Measurements from ENCODE around the gene SYCP1. TPM values are rescaled to one million over a fixed set of nuclear protein-coding genes. Genes with fewer than 3 reads are reported as not detected.
"Not testable (repeated sequence)": the region's sequence is repeated elsewhere in the genome, so short reads cannot be mapped to it uniquely, and the experiment has no call there.

SYCP1 gene, protein sequence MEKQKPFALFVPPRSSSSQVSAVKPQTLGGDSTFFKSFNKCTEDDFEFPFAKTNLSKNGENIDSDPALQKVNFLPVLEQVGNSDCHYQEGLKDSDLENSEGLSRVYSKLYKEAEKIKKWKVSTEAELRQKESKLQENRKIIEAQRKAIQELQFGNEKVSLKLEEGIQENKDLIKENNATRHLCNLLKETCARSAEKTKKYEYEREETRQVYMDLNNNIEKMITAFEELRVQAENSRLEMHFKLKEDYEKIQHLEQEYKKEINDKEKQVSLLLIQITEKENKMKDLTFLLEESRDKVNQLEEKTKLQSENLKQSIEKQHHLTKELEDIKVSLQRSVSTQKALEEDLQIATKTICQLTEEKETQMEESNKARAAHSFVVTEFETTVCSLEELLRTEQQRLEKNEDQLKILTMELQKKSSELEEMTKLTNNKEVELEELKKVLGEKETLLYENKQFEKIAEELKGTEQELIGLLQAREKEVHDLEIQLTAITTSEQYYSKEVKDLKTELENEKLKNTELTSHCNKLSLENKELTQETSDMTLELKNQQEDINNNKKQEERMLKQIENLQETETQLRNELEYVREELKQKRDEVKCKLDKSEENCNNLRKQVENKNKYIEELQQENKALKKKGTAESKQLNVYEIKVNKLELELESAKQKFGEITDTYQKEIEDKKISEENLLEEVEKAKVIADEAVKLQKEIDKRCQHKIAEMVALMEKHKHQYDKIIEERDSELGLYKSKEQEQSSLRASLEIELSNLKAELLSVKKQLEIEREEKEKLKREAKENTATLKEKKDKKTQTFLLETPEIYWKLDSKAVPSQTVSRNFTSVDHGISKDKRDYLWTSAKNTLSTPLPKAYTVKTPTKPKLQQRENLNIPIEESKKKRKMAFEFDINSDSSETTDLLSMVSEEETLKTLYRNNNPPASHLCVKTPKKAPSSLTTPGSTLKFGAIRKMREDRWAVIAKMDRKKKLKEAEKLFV
- not detected for polyA plus RNA-seq (2012; ENCODE audit: missing spikeins)

DNA sequence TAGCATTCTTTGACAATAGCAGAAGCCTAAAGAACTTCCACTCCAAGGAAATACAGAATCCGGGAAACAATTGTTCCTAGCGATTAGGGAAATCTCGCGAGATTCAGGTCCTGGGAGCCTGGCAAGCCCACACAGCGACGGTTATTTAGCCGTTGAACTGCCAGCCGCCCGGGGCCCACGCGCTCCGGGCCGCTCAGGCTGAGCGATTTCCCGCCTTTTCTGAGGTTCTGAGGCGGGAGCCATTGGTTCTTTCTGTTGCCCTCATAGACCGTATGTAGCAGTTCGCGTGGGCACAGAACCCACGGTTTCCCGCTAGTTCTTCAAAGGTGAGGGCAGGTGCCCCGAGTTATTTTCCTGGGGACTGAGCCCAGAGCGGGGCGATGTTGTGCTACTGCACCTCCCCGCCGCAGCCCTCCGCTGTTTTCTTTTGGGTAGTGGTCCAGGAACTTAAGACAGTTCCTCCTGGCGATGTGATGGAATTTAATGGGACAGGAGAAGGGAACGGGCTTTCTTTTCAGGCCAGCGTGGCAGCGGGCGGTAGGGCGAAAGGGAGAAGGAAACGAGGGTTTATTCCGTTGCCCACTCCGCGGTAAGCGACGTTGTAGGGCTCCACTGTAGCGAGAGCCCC lies at the start of gene SYCP1:
TSS of gene SYCP1 (plus strand) at position 171 of the 628 bp plus-strand sequence. CDS start 602 bp downstream, outside the sequence.
- no peak for DNase-seq (ENCODE audit: insufficient read length)
- TF ChIP-seq POLR2AphosphoS5 (IDR thresholded peaks at IDR 0.05; ENCODE audit: low read depth, low read length) (no peak), TAF1 (IDR thresholded peaks at IDR 0.05; ENCODE audit: borderline replicate concordance, low read depth, low read length) (no peak), POLR2A (IDR thresholded peaks at IDR 0.05; ENCODE audit: low read depth, low read length) (no peak)
- FAIRE-seq: no peak

DNA sequence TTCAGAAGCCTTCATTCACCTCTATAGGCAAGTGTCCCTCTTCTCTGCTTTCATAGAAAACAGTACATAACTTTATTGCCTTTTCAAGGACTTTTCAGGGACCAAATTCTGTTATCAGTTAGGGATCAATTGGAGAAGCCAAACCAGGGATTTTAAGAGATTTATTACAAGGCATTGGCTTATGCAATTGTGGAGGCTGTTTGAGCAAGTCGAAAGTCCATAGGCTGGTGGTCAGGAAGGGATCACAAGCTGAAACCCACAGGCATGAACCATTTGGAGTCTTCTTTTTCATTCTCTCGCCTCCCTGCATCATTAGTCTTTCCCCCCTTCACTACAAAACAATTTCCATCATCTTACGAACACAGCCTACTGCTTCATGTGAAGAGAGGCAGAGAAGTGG lies 34.8 kb upstream of the SYCP1 start:
- no peak for TF ChIP-seq POLR2A (IDR thresholded peaks at IDR 0.05; ENCODE audit: low read depth, low read length)
- TF ChIP-seq POLR2AphosphoS5 (IDR thresholded peaks at IDR 0.05; ENCODE audit: low read depth, low read length): no peak
- FAIRE-seq: no peak

GRCh38 chr1:114820392-114820791 lies 34.3 kb upstream of the SYCP1 start:
- FAIRE-seq (no peak), DNase-seq (ENCODE audit: insufficient read length) (no peak)
- TF ChIP-seq POLR2AphosphoS5 (IDR thresholded peaks at IDR 0.05; ENCODE audit: low read depth, low read length): no peak
- TF ChIP-seq TAF1 (IDR thresholded peaks at IDR 0.05; ENCODE audit: borderline replicate concordance, low read depth, low read length): no peak
- no peak for TF ChIP-seq POLR2A (IDR thresholded peaks at IDR 0.05; ENCODE audit: low read depth, low read length)

More for the DNA sequence above, 34.8 kb upstream of the SYCP1 start:
- no peak for DNase-seq (ENCODE audit: insufficient read length)

- FAIRE-seq: no peak
- TF ChIP-seq POLR2AphosphoS5 (IDR thresholded peaks at IDR 0.05; ENCODE audit: low read depth, low read length): no peak
- no peak for TF ChIP-seq TAF1 (IDR thresholded peaks at IDR 0.05; ENCODE audit: borderline replicate concordance, low read depth, low read length)
- no peak for TF ChIP-seq POLR2A (IDR thresholded peaks at IDR 0.05; ENCODE audit: low read depth, low read length)
- DNase-seq (ENCODE audit: insufficient read length): no peak
These were observed 32.7 kb upstream of the SYCP1 start for GRCh38 chr1:114821978-114822377.

GRCh38 chr1:114828251-114828650 lies 26.4 kb upstream of the SYCP1 start:
- no peak for TF ChIP-seq TAF1 (IDR thresholded peaks at IDR 0.05; ENCODE audit: borderline replicate concordance, low read depth, low read length)
- TF ChIP-seq POLR2A (IDR thresholded peaks at IDR 0.05; ENCODE audit: low read depth, low read length): no peak
- TF ChIP-seq POLR2AphosphoS5 (IDR thresholded peaks at IDR 0.05; ENCODE audit: low read depth, low read length): no peak
- FAIRE-seq: no peak
- no peak for DNase-seq (ENCODE audit: insufficient read length)

GRCh38 chr1:114830075-114830474 lies 24.6 kb upstream of the SYCP1 start:
- DNase-seq (ENCODE audit: insufficient read length); FAIRE-seq: not testable (repeated sequence)

DNA sequence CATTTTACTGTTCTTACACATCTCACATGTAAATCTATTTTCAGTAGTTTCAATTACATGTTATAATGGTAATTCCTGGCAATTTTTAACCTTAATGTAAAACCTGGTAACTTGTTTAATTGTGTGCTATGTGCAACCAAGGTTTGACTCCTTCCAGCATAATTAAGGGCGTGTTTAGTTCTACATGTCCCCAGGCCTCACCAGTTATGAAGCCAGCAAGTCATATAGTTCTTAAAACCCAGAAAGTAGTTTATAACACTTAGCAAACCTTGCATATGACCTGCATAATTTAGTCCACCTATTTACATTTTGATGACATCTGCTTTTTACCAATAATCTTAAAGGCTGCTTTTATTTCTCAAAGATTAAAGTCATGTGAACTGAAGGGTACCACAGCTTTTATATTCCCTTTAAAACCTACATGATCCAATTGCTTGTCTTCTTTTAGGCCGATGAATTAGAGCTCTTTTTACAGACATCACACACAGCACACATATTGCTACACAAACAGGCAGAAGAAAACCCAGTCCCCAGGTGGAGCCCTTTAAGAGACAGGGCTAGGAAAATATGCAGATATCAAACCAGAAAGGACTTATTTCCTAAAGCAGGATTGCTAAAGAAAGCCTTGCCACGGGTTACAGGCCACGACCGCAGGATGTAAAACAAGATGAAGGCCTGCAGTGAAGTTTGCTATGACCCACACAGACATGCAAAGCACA lies 23.2 kb upstream of the SYCP1 start:
- FAIRE-seq (no peak), DNase-seq (ENCODE audit: insufficient read length) (no peak)
- TF ChIP-seq POLR2AphosphoS5 (IDR thresholded peaks at IDR 0.05; ENCODE audit: low read depth, low read length): no peak
- TF ChIP-seq POLR2A (IDR thresholded peaks at IDR 0.05; ENCODE audit: low read depth, low read length): no peak
- no peak for TF ChIP-seq TAF1 (IDR thresholded peaks at IDR 0.05; ENCODE audit: borderline replicate concordance, low read depth, low read length)

GRCh38 chr1:114832057-114832456 lies 22.6 kb upstream of the SYCP1 start:
- no peak for FAIRE-seq
- no peak for TF ChIP-seq POLR2A (IDR thresholded peaks at IDR 0.05; ENCODE audit: low read depth, low read length)
- TF ChIP-seq TAF1 (IDR thresholded peaks at IDR 0.05; ENCODE audit: borderline replicate concordance, low read depth, low read length): no peak
- TF ChIP-seq POLR2AphosphoS5 (IDR thresholded peaks at IDR 0.05; ENCODE audit: low read depth, low read length): no peak
- DNase-seq (ENCODE audit: insufficient read length): no peak

GRCh38 chr1:114833421-114833820 lies 21.2 kb upstream of the SYCP1 start:
- FAIRE-seq (no peak), DNase-seq (ENCODE audit: insufficient read length) (no peak)
- TF ChIP-seq TAF1 (IDR thresholded peaks at IDR 0.05; ENCODE audit: borderline replicate concordance, low read depth, low read length): no peak
- TF ChIP-seq POLR2AphosphoS5 (IDR thresholded peaks at IDR 0.05; ENCODE audit: low read depth, low read length): no peak
- TF ChIP-seq POLR2A (IDR thresholded peaks at IDR 0.05; ENCODE audit: low read depth, low read length): no peak

DNA sequence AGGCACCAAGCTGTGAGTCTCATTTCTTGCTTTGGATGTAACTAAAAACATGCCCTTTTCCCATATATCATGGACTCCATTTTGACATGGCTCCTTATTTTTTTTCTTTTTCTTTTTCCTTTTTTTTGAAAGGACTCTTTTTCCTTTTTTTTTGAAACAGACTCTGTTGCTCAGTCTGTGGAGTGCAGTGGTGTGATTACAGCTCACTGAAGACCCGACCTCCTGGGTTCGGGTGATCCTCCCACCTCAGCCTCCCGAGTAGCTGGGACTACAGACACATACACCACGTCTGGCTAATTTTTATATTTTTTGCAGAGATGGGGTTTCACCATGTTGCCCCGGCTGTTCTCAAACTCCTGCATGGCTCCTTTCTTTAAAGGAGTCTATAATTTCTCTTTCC lies 10.4 kb upstream of the SYCP1 start:
- TF ChIP-seq POLR2A (IDR thresholded peaks at IDR 0.05; ENCODE audit: low read depth, low read length) (no peak), TAF1 (IDR thresholded peaks at IDR 0.05; ENCODE audit: borderline replicate concordance, low read depth, low read length) (no peak), POLR2AphosphoS5 (IDR thresholded peaks at IDR 0.05; ENCODE audit: low read depth, low read length) (no peak)
- FAIRE-seq (no peak), DNase-seq (ENCODE audit: insufficient read length) (no peak)

DNA sequence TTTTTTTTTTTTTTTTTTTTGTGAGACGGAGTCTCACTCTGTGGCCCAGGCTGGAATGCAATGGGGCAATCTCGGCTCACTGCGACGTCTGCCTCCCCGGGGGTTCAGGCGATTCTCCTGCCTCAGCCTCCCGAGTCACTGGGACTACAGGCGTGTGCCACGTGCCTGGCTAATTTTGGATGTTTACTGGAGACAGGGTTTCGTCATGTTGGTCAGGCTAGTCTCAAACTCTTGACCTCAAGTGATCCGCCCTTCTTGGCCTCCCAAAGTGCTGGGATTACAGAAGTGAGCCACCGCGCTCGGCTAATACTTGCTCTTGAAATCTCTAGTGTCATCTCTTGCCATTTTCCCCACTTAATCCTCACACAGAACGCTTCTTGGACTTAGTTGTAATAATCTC lies 1.1 kb upstream of the SYCP1 start:
- TF ChIP-seq POLR2A (IDR thresholded peaks at IDR 0.05; ENCODE audit: low read depth, low read length) (no peak), TAF1 (IDR thresholded peaks at IDR 0.05; ENCODE audit: borderline replicate concordance, low read depth, low read length) (no peak), POLR2AphosphoS5 (IDR thresholded peaks at IDR 0.05; ENCODE audit: low read depth, low read length) (no peak)
- no peak for DNase-seq (ENCODE audit: insufficient read length)
- no peak for FAIRE-seq

Data from GM12892 (cell line).